Keratinocyte (primary cell): ENCODE measurements around the gene CCNYL1. TPM values are rescaled to one million over a fixed set of nuclear protein-coding genes. Genes with fewer than 3 reads are reported as not detected.
"Not testable (repeated sequence)": the region's sequence is repeated elsewhere in the genome, so short reads cannot be mapped to it uniquely, and the experiment has no call there.

Experiments
- DNase-seq: peaks from one replicate; pipeline ENCODE4 v3.0.0-alpha.2; 2011; ENCODE audit warnings: low read depth, missing footprints, low spot score
- FAIRE-seq: peaks from 2 replicates; lab custom pipeline; 2011; peaks lifted over from hg19 to GRCh38; lab: Jason Lieb, UNC
- H2AFZ ChIP-seq: 2 replicates; pipeline ENCODE4 v1.6.0; 2012; ENCODE audit warnings: low read length, control low read depth, inconsistent platforms; ENCODE audit not compliant: control insufficient read depth
- H3K27ac ChIP-seq: 2 replicates; pipeline ENCODE4 v1.5.1; 2011; ENCODE audit warnings: low read length; ENCODE audit not compliant: control insufficient read depth, insufficient read depth
- H3K27me3 ChIP-seq: 3 replicates; pipeline ENCODE4 v1.6.0; 2011; ENCODE audit warnings: low read length; ENCODE audit not compliant: control insufficient read depth, insufficient read depth; ENCODE audit errors: extremely low read depth
- H3K36me3 ChIP-seq, 2 experiments: 2 replicates in 1 of 2; 3 replicates in 1 of 2; pipeline ENCODE4 v1.5.1; 2011; ENCODE audit warnings: low read length in 2 of 2, mild to moderate bottlenecking in 1 of 2; ENCODE audit not compliant: control insufficient read depth in 2 of 2, insufficient read depth in 2 of 2; ENCODE audit errors: extremely low read depth in 1 of 2
- H3K4me1 ChIP-seq: 3 replicates; pipeline ENCODE4 v1.5.1; 2011; ENCODE audit warnings: low read length; ENCODE audit not compliant: control insufficient read depth, insufficient read depth; ENCODE audit errors: extremely low read depth
- H3K4me2 ChIP-seq: 3 replicates; pipeline ENCODE4 v1.6.0; 2011; ENCODE audit warnings: low read depth, low read length; ENCODE audit not compliant: control insufficient read depth, insufficient read depth; ENCODE audit errors: extremely low read depth
- H3K4me3 ChIP-seq, 3 experiments: fragments of 200-600 bp in 1 of 3; sonication (generic) in 1 of 3; 2 replicates in 2 of 3; 3 replicates in 1 of 3; pipeline ENCODE4 v1.5.1; 2011 to 2016; ENCODE audit warnings: low read length in 3 of 3, mild to moderate bottlenecking in 3 of 3, control low read depth in 2 of 3, inconsistent platforms in 1 of 3, low read depth in 1 of 3, mixed read lengths in 1 of 3, mixed run types in 1 of 3, moderate library complexity in 1 of 3; ENCODE audit not compliant: control insufficient read depth in 2 of 3, insufficient read depth in 2 of 3; ENCODE audit errors: extremely low read depth in 1 of 3
- H3K79me2 ChIP-seq: 2 replicates; pipeline ENCODE4 v1.6.0; 2012; ENCODE audit warnings: low read length; ENCODE audit not compliant: control insufficient read depth, insufficient read depth
- H3K9ac ChIP-seq: 3 replicates; pipeline ENCODE4 v1.6.0; 2011; ENCODE audit warnings: low read length; ENCODE audit not compliant: control insufficient read depth, insufficient read depth; ENCODE audit errors: extremely low read depth
- H3K9me1 ChIP-seq: 3 replicates; pipeline ENCODE4 v1.6.0; 2011; ENCODE audit warnings: low read length; ENCODE audit not compliant: control insufficient read depth, insufficient read depth; ENCODE audit errors: extremely low read depth
- H3K9me3 ChIP-seq: 2 replicates; pipeline ENCODE4 v1.5.1; 2012; ENCODE audit warnings: low read depth, low read length; ENCODE audit not compliant: control insufficient read depth
- H4K20me1 ChIP-seq: 3 replicates; pipeline ENCODE4 v1.6.0; 2011; ENCODE audit warnings: low read length; ENCODE audit not compliant: control insufficient read depth, insufficient read depth; ENCODE audit errors: extremely low read depth
- EZH2 ChIP-seq: IDR thresholded peaks from one replicate; pipeline ENCODE4 v1.6.1; 2012; ENCODE audit warnings: inconsistent platforms, mild to moderate bottlenecking, low read length, moderate library complexity
- dilution Hi-C: fragments of 300-500 bp; cut with MboI; formaldehyde crosslinking; loops from one replicate; pipeline ENCODE4 v1.7.0; 2020; ENCODE audit warnings: low sequenced_read_pairs; ENCODE audit not compliant: extremely low pct_ligation_motif_present
- polyA plus RNA-seq, 5 experiments: library from polyadenylated mRNA; depleted of rRNA in 3 of 5; stranded (reverse) in 3 of 5; stranded (forward) in 1 of 5; unstranded in 1 of 5; fragments of >200 nt; gene quantifications; 1 replicate in 1 of 5; 2 replicates in 3 of 5; 3 replicates in 1 of 5; pipeline versions ENCODE4 v1.2.1 to v1.2.3, GENCODE V29; 2011 to 2012; ENCODE audit warnings: missing spikeins in 2 of 5, low read depth in 1 of 5, low replicate concordance in 1 of 5
- TF ChIP-seq, protein P1 (sequence below), 3 experiments: IDR thresholded peaks in 1 of 3; conservative IDR thresholded peaks in 1 of 3; optimal IDR thresholded peaks in 1 of 3; 2 replicates in 2 of 3; 3 replicates in 1 of 3; pipeline versions ENCODE3 to v1.5.1; 2011; ENCODE audit warnings: low read length in 3 of 3, mild to moderate bottlenecking in 3 of 3, moderate library complexity in 2 of 3, control low read depth in 1 of 3, inconsistent platforms in 1 of 3; ENCODE audit not compliant: insufficient read depth in 2 of 3; ENCODE audit errors: extremely low read depth in 1 of 3

CCNYL1 gene
- polyA plus RNA-seq, 1 donor (not counting 4 experiments of a cell fraction or from before 2014, with no cell fraction given), result 29.9 TPM

GRCh38 chr2:207722773-207723424, 11.5 kb downstream of the CCNYL1 start:
- no peak overlapping the region for H3K27ac ChIP-seq
- dilution Hi-C loops, result no loop called here
- no peak overlapping the region for H3K9ac ChIP-seq
- H3K4me2 ChIP-seq, result no peak overlapping the region
- peaks cover 20% of the 10 kb centered on the region for H3K79me2 ChIP-seq
- no peaks in the 10 kb centered on the region for H3K27me3 ChIP-seq
- no peaks in the 10 kb centered on the region for H3K9me1 ChIP-seq
- FAIRE-seq, result no peak
- H3K9me3 ChIP-seq, result no peaks in the 10 kb centered on the region
- TF ChIP-seq, protein P1, sequence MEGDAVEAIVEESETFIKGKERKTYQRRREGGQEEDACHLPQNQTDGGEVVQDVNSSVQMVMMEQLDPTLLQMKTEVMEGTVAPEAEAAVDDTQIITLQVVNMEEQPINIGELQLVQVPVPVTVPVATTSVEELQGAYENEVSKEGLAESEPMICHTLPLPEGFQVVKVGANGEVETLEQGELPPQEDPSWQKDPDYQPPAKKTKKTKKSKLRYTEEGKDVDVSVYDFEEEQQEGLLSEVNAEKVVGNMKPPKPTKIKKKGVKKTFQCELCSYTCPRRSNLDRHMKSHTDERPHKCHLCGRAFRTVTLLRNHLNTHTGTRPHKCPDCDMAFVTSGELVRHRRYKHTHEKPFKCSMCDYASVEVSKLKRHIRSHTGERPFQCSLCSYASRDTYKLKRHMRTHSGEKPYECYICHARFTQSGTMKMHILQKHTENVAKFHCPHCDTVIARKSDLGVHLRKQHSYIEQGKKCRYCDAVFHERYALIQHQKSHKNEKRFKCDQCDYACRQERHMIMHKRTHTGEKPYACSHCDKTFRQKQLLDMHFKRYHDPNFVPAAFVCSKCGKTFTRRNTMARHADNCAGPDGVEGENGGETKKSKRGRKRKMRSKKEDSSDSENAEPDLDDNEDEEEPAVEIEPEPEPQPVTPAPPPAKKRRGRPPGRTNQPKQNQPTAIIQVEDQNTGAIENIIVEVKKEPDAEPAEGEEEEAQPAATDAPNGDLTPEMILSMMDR (optimal IDR thresholded peaks at IDR 0.05 in 1 of 3, IDR thresholded peaks at IDR 0.05 in 1 of 3, conservative IDR thresholded peaks at IDR 0.05 in 1 of 3; ENCODE audit: extremely low read depth in 1 of 3, insufficient read depth in 2 of 3, low read length in 3 of 3), result no peak
- TF ChIP-seq EZH2, result no peak
- H2AFZ ChIP-seq, result no peak overlapping the region
- no peaks in the 10 kb centered on the region for H3K36me3 ChIP-seq
- DNase-seq, result no peak
- H3K4me3 ChIP-seq, result no peak overlapping the region
- no peaks in the 10 kb centered on the region for H4K20me1 ChIP-seq
- H3K4me1 ChIP-seq, result peaks cover 30% of the 10 kb centered on the region

- H2AFZ ChIP-seq, dilution Hi-C loops, H3K36me3 ChIP-seq, H3K9me3 ChIP-seq, FAIRE-seq, H3K27ac ChIP-seq, H3K9ac ChIP-seq, H3K4me3 ChIP-seq, H4K20me1 ChIP-seq, H3K9me1 ChIP-seq, H3K4me2 ChIP-seq, DNase-seq, H3K27me3 ChIP-seq: not testable (repeated sequence)
- Histone ChIP-seq H3K79me2 (peaks cover 17% of the 10 kb centered on the region), H3K4me1 (peaks cover 26% of the 10 kb centered on the region)
Observed at GRCh38 chr2:207723425-207723787, 12.0 kb downstream of the CCNYL1 start.

- peaks cover 23% of the 10 kb centered on the region for H3K4me1 ChIP-seq
- H3K79me2 ChIP-seq, result peaks cover 13% of the 10 kb centered on the region
- no peaks in the 10 kb centered on the region for H3K9me3 ChIP-seq
- no peak overlapping the region for H2AFZ ChIP-seq
- H3K9ac ChIP-seq, result no peak overlapping the region
- dilution Hi-C loops, result no loop called here
- TF ChIP-seq EZH2, result no peak
- TF ChIP-seq, protein P1 (optimal IDR thresholded peaks at IDR 0.05 in 1 of 3, IDR thresholded peaks at IDR 0.05 in 1 of 3, conservative IDR thresholded peaks at IDR 0.05 in 1 of 3; ENCODE audit: extremely low read depth in 1 of 3, insufficient read depth in 2 of 3, low read length in 3 of 3), result no peak
- H3K4me2 ChIP-seq, result no peak overlapping the region
- FAIRE-seq, result no peak
- H3K27ac ChIP-seq, result no peak overlapping the region
- H3K36me3 ChIP-seq, result peaks cover 0 to 3% of the 10 kb centered on the region in 2 experiments
- H3K9me1 ChIP-seq, result no peaks in the 10 kb centered on the region
- no peaks in the 10 kb centered on the region for H4K20me1 ChIP-seq
- no peaks in the 10 kb centered on the region for H3K27me3 ChIP-seq
- H3K4me3 ChIP-seq, result no peak overlapping the region
- no peak for DNase-seq
Observed at GRCh38 chr2:207724113-207724512, 12.7 kb downstream of the CCNYL1 start.
